ENCODE data around the gene SNX20. TPM values are rescaled to one million over a fixed set of nuclear protein-coding genes. Genes with fewer than 3 reads are reported as not detected.

Gene SNX20, protein sequence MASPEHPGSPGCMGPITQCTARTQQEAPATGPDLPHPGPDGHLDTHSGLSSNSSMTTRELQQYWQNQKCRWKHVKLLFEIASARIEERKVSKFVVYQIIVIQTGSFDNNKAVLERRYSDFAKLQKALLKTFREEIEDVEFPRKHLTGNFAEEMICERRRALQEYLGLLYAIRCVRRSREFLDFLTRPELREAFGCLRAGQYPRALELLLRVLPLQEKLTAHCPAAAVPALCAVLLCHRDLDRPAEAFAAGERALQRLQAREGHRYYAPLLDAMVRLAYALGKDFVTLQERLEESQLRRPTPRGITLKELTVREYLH
- total RNA-seq: 10 to 100 TPM; 64.8 to 65.3 TPM

DNA sequence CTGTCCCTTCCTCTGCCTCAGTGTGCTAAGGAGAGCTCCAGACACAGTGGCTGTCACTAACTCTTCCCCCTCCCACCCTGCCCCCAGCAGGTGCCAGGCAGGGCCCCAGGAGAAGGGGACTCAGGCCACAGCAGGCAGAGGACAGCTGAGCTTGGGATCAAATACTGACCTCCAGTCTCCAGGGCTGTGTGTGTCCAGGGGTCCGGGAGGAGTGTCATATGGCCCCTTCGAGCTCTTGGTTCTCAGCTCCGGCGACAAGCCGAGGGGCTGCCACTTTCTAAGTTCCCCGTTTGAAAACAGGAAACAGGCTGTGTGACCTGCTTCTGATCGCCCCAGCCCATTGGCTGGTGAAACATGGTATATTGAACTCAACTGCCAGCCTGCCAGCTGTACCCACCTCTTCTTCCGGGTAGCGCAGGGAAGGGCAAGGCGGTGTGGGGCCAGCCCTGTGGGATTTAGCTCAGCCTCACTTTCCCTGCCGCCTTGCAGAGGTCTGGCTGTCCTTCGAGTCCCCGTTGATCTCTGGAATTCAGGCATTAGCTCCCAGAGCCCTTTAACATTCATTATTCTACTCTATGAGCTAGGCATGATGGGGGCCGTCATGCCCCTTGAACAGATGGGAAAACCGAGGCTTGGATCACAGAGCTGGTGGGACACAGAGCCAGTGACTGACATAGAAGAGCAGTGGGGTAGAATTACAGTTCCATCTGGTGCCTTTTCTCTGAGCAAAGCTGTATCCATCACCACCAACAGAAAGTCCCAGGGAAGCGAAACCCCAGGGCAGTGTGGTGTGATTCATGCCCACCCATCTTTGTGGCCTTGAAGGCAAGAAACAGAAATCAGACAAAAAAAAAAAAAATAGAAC lies at the start of gene SNX20:
TSS of gene SNX20 (minus strand) at position 292 of the 865 bp plus-strand sequence. CDS start 3,786 bp downstream, outside the sequence.
- no peaks in the 10 kb centered on the region for H3K27me3 Mint-ChIP-seq (ENCODE audit: low read depth)

DNA sequence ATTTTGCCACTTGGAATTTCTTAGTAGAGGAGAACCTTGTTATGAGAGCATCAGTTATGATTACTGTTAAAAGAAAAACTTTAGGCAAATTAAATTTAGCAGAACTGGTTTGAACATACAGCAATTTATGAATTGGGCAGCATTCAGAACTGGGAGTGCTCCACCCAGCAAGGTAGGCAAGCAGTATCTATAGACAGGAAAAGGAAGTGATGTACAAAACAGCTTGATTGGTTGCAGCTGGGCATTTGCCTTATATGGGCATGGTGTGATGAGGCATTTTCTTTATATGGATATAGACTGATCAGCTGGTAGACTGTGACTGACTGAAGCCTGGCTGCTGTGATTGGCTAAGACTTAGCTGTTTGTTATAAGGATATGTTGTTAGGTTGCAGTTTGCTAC lies 43.2 kb upstream of the SNX20 start:
- H3K4me3 Mint-ChIP-seq: no peak overlapping the region
- ChIA-PET POLR2A (no interaction called here), CTCF (interaction anchor here (0.6 to 2.6 kb wide), 8 partner anchors 12 to 59 kb away, joined by 3 to 9 read pairs (median 4); no protein-coding TSS in a partner anchor)
- DNase-seq: no peak
- H3K9me3 Mint-ChIP-seq (ENCODE audit: insufficient read depth): peaks cover 24% of the 10 kb centered on the region
- H3K27ac Mint-ChIP-seq: peak overlapping the region; percentile 48
- H3K36me3 Mint-ChIP-seq (ENCODE audit: low read depth): peaks cover 22% of the 10 kb centered on the region
- peak; percentile 53 for ATAC-seq
- peaks cover 27% of the 10 kb centered on the region for H3K4me1 Mint-ChIP-seq (ENCODE audit: low read depth)
- no peaks in the 10 kb centered on the region for H3K27me3 Mint-ChIP-seq (ENCODE audit: low read depth)

More for the DNA sequence above, at the start of gene SNX20:
- ATAC-seq (peak; percentile 81), DNase-seq (peak; percentile 77)
- Mint-ChIP-seq H3K9me3 (ENCODE audit: insufficient read depth) (no peaks in the 10 kb centered on the region), H3K36me3 (ENCODE audit: low read depth) (peaks cover 45% of the 10 kb centered on the region), H3K27ac (peak within 1 kb of the TSS; percentile 89), H3K4me3 (peak within 1 kb of the TSS; percentile 82), H3K4me1 (ENCODE audit: low read depth) (peaks cover 84% of the 10 kb centered on the region)
- ChIA-PET CTCF (interaction anchor here (1.0 to 28.0 kb wide), 8 partner anchors 10 to 327 kb away, joined by 3 to 567 read pairs (median 9); partner anchors contain the start of gene CYLD), POLR2A (interaction anchor here (0.9 to 6.2 kb wide), 10 partner anchors 10 to 354 kb away, joined by 3 to 61 read pairs (median 8); partner anchors contain the start of gene CYLD)

DNA sequence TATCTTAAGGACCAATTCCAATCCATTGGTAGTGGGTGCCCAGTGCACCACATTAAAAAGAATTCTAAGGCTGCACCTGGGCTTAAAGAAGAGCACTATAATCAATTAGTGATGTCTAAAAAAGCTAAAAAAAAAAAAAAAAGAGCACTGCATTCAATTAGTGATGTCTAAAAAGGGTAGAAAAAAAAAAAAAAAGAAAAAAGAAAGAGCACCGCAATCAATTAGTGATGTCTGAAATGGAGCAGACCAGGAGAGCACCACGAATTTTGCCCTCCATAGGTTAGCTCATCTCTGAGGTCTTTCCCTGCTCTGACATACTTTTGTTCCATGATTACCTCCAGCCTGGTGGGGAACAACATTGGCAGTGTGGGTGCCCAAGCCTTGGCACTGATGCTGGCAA lies 41.8 kb upstream of the SNX20 start:
- peaks cover 24% of the 10 kb centered on the region for H3K9me3 Mint-ChIP-seq (ENCODE audit: insufficient read depth)
- H3K27ac Mint-ChIP-seq: peak overlapping the region; percentile 10
- no peaks in the 10 kb centered on the region for H3K27me3 Mint-ChIP-seq (ENCODE audit: low read depth)
- peaks cover 22% of the 10 kb centered on the region for H3K36me3 Mint-ChIP-seq (ENCODE audit: low read depth)
- POLR2A ChIA-PET: interaction anchor here (2.0 kb wide), 1 partner anchor 18 kb away, joined by 7 read pairs; the partner anchor contains the start of gene CYLD
- H3K4me3 Mint-ChIP-seq: no peak overlapping the region
- H3K4me1 Mint-ChIP-seq (ENCODE audit: low read depth): peaks cover 31% of the 10 kb centered on the region
- CTCF ChIA-PET: interaction anchor here (1.2 to 5.1 kb wide), 2 partner anchors 19 to 56 kb away, joined by 3 to 27 read pairs; partner anchors contain the start of gene CYLD
- no peak for ATAC-seq
- no peak for DNase-seq

DNA sequence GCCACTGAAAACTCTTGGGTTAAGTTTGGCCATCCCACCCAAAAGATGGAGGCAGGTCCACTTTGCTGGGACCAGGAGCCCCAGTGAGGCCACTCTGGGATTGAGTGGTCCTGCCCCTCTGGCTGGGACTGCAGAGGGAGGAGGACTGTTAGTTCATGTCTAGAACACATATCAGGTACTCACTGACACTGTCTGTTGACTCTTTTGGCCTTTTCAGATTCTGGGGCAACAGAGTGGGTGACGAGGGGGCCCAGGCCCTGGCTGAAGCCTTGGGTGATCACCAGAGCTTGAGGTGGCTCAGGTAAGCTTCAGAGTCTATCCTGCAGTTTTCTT lies 41.3 kb upstream of the SNX20 start:
- ATAC-seq (no peak), DNase-seq (no peak)
- CTCF ChIA-PET: interaction anchor here (1.2 to 5.1 kb wide), 5 partner anchors 19 to 55 kb away, joined by 3 to 29 read pairs (median 14); partner anchors contain the start of gene CYLD
- H3K9me3 Mint-ChIP-seq (ENCODE audit: insufficient read depth): peaks cover 24% of the 10 kb centered on the region
- no peak overlapping the region for H3K27ac Mint-ChIP-seq
- H3K4me1 Mint-ChIP-seq (ENCODE audit: low read depth): peaks cover 34% of the 10 kb centered on the region
- no peak overlapping the region for H3K4me3 Mint-ChIP-seq
- peaks cover 22% of the 10 kb centered on the region for H3K36me3 Mint-ChIP-seq (ENCODE audit: low read depth)
- POLR2A ChIA-PET: interaction anchor here (1.6 to 2.0 kb wide), 2 partner anchors 19 to 22 kb away, joined by 4 to 7 read pairs; partner anchors contain the start of gene CYLD
- H3K27me3 Mint-ChIP-seq (ENCODE audit: low read depth): no peaks in the 10 kb centered on the region

DNA sequence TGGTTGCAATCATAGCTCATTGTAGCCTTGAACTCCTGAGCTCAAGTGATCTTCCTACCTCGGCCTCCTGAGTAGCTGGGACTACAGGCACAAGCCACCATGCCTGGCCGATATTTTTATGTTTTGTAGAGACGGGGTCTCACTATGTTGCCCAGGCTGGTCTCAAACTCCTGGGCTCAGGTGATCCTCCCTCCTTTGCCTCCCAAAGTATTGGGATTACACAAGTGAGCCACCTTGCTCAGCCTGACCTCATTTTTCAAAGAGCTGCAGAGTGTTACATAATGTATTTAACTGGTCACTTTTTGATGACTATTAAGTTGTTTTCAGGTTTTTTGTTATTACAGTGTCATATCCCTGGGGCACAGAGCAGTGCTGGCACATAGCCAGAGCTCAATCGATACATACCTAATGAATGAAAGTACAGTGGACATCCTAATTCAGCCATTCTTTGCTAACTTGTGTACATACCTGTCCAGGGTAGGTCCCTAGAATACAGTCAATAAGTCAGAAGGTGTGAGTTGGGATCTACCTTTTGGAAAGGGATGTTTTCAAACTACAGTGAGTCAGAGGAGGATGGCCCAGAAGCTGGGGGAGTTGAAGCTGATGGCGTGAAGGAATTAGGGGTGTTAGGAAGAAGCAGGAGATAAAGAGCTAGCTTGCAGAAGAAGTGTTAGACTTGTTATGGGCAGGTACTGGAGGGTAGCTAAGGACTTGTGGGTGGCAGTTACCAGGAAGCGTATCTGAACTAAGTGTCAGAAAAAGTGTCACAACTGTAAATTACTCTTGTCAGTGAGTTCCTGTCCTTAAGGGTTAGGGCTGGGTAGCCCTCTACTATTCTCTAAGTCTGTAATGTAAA lies 40.7 kb upstream of the SNX20 start:
- Mint-ChIP-seq H3K4me3 (no peak overlapping the region), H3K36me3 (ENCODE audit: low read depth) (peaks cover 22% of the 10 kb centered on the region), H3K27me3 (ENCODE audit: low read depth) (no peaks in the 10 kb centered on the region), H3K4me1 (ENCODE audit: low read depth) (peaks cover 40% of the 10 kb centered on the region), H3K9me3 (ENCODE audit: insufficient read depth) (peaks cover 24% of the 10 kb centered on the region), H3K27ac (peak overlapping the region; percentile 33)
- DNase-seq (no peak), ATAC-seq (no peak)
- ChIA-PET POLR2A (interaction anchor here (1.6 to 2.0 kb wide), 2 partner anchors 19 to 23 kb away, joined by 4 to 7 read pairs; partner anchors contain the start of gene CYLD), CTCF (interaction anchor here (0.9 to 5.1 kb wide), 8 partner anchors 9 to 85 kb away, joined by 3 to 29 read pairs (median 8); partner anchors contain the start of gene CYLD)

DNA sequence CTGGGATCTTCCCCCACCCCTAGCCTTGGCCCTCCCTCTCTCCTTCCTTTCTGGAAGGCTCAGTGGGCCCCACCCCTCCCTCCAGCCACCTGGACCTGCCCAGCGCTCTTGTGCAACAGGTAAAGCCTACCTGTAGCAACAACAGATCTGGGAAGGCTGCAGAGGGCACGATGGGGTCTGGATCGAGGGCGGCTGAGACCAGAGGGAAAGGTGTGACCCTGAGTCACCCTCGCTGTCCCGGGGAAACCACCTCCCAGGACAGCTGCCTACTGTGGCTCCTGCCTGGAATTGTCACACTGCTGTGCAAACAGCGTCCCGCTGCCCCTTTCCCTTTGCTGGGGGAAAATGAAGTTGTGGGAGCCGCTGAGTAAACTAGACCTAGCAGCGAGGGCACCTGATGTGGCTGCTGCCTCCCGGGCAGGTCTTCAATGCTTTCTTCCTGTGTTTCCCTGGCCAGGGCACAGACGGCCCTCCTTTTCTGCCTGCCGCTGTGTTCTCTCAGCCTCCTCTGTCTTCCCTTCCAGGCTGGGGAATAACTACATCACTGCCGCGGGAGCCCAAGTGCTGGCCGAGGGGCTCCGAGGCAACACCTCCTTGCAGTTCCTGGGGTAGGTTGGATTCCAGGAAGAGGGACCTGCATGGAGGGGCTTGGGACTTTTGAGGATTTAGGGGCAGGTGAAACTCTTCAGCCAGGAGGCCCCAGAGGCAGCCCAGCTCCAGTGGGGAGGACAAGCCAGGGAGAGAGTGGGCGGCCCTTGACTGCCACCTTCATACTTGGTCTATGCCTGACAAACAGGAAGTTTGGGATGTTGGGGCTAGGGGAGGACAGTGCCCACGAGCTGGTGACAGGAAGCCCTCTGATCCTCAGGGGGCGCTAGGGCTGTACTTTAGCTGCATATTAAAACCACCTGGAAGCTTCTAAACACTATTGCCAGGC lies 38.6 kb upstream of the SNX20 start:
- H3K36me3 Mint-ChIP-seq (ENCODE audit: low read depth): peaks cover 22% of the 10 kb centered on the region
- H3K4me1 Mint-ChIP-seq (ENCODE audit: low read depth): peaks cover 45% of the 10 kb centered on the region
- no peaks in the 10 kb centered on the region for H3K27me3 Mint-ChIP-seq (ENCODE audit: low read depth)
- ChIA-PET CTCF (interaction anchor here (0.6 to 5.1 kb wide), 16 partner anchors 10 to 506 kb away, joined by 3 to 29 read pairs (median 4); partner anchors contain the start of genes CYLD and SNX20), POLR2A (interaction anchor here (1.0 to 1.5 kb wide), 3 partner anchors 12 to 25 kb away, joined by 3 to 10 read pairs (median 5); no protein-coding TSS in a partner anchor)
- no peak overlapping the region for H3K4me3 Mint-ChIP-seq
- peak; percentile 73 for ATAC-seq
- H3K9me3 Mint-ChIP-seq (ENCODE audit: insufficient read depth): peaks cover 16% of the 10 kb centered on the region
- peak overlapping the region; percentile 75 for H3K27ac Mint-ChIP-seq
- peak; percentile 38 for DNase-seq

DNA sequence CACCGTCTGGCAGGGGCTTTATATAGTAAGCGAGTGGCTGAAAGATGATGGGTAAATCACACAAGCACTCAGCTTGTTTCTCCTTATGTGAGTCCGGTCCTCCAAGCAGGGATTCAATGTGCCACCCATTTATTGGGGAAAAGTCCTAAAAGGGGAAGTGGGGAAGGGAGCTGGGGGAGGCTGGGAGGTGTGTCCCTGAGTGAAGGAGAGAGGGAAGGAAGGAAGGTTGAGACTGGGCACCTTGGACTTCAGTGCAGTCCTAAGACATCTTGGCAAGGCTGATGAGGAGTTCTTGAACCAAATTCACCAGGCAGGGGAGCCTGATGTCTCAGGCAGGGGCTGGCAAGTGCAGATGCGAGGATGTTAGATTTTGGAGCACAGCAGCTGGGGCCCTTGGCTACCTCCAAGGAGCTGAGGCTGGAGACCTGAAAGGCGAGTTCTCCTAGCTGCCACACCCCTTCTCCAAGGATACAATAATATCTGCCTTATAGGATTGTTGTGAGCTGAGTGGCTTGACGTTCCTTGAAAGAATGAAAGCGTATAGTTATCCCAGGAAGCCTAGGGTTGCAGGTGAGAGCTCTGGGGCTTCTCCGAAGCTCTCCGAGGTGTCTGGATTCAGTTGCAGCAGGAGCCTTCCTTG lies 37.8 kb upstream of the SNX20 start:
- DNase-seq (no peak), ATAC-seq (no peak)
- Mint-ChIP-seq H3K36me3 (ENCODE audit: low read depth) (peaks cover 14% of the 10 kb centered on the region), H3K4me1 (ENCODE audit: low read depth) (peaks cover 38% of the 10 kb centered on the region), H3K27me3 (ENCODE audit: low read depth) (no peaks in the 10 kb centered on the region), H3K4me3 (no peak overlapping the region), H3K9me3 (ENCODE audit: insufficient read depth) (peaks cover 8% of the 10 kb centered on the region), H3K27ac (no peak overlapping the region)
- ChIA-PET POLR2A (interaction anchor here (1.5 kb wide), 1 partner anchor 26 kb away, joined by 5 read pairs; no protein-coding TSS in a partner anchor), CTCF (interaction anchor here (1.1 to 5.1 kb wide), 4 partner anchors 27 to 88 kb away, joined by 3 to 29 read pairs (median 16); partner anchors contain the start of gene SNX20)

DNA sequence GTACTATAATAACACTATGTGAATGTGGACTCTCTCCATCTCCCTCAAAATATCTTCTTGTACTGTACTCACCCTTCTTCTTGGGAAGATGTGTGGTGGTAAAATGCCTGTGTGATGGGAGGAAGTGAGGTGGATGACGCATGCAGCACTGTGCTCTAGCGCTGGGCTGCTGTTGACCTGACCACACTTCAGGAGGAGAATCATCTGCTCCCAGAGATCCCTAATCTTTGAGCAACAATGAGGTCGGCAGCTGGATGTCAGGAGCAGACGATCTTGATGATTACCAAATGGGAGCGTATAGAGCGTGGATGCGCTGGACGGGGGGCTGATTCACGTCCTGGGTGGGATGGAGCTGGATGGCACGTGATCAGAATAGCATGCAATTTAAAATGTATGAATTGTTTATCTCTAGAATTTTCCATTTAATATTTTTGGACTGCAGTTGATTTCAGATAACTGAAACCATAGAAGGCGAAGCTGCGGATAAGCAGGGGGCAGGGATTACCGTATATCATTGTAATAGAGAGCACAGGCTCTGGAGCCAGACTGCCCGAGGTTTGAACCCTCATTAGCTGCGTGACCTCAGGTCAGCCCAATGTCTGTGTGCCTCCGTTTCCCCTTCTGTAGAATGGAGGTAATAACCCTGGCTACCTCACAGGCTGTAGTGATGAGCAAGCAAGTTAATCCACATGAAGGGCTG lies 37.1 kb upstream of the SNX20 start:
- Mint-ChIP-seq H3K4me1 (ENCODE audit: low read depth) (peaks cover 36% of the 10 kb centered on the region), H3K9me3 (ENCODE audit: insufficient read depth) (peaks cover 6% of the 10 kb centered on the region), H3K36me3 (ENCODE audit: low read depth) (peaks cover 10% of the 10 kb centered on the region), H3K27me3 (ENCODE audit: low read depth) (no peaks in the 10 kb centered on the region), H3K4me3 (no peak overlapping the region), H3K27ac (no peak overlapping the region)
- no peak for ATAC-seq
- POLR2A ChIA-PET: interaction anchor here (1.5 kb wide), 1 partner anchor 26 kb away, joined by 5 read pairs; no protein-coding TSS in a partner anchor
- DNase-seq: no peak
- CTCF ChIA-PET: interaction anchor here (1.1 to 5.1 kb wide), 3 partner anchors 37 to 88 kb away, joined by 3 to 27 read pairs (median 4); partner anchors contain the start of gene SNX20

DNA sequence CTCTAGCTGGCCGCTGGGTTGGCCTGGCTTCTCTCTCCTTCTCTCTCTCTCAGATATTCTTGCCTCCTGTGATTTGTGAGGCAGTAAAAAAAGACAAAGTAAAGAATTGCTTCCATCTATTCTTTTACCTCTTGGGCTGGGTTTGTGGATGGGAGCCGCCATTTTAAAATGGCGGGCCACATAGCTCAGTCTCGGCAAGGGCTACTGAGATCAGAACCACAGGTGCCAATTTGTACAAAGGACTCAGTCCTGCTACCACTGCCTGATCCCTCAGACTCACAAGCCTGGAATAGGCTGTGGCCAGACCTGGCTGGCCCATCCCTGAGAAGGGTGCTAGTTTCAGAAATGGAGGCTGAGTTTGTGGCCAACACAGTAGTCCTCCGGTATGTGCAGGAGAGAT lies 36.4 kb upstream of the SNX20 start:
- Mint-ChIP-seq H3K4me3 (no peak overlapping the region), H3K36me3 (ENCODE audit: low read depth) (peaks cover 4% of the 10 kb centered on the region), H3K4me1 (ENCODE audit: low read depth) (peaks cover 35% of the 10 kb centered on the region), H3K27me3 (ENCODE audit: low read depth) (no peaks in the 10 kb centered on the region), H3K27ac (no peak overlapping the region), H3K9me3 (ENCODE audit: insufficient read depth) (peaks cover 2% of the 10 kb centered on the region)
- ChIA-PET POLR2A (interaction anchor here (1.1 kb wide), 1 partner anchor 9 kb away, joined by 3 read pairs; no protein-coding TSS in a partner anchor), CTCF (interaction anchor here (1.4 kb wide), 1 partner anchor 89 kb away, joined by 5 read pairs; no protein-coding TSS in a partner anchor)
- no peak for DNase-seq
- ATAC-seq: no peak

All from activated CD8-positive, alpha-beta T cell treated with anti-CD3 and anti-CD28 coated beads, Interleukin-2, amount 10 ng/mL, durations not matched to agents 7 days and 5 days (primary cell).